Neural cell (in vitro differentiated cells): ENCODE results near the gene NUDT4. TPM values are rescaled to one million over a fixed set of nuclear protein-coding genes. Genes with fewer than 3 reads are reported as not detected.

Source experiments
- H2AFZ ChIP-seq: fragments of 200-600, 300-800 bp; sonication (generic), shearing (Covaris generic); 2 replicates; pipeline ENCODE4 v1.6.0; 2014; ENCODE audit warnings: low read depth, mild to moderate bottlenecking, antibody characterized with exemption, low read length, moderate library complexity
- H3F3A ChIP-seq: fragments of 200-600 bp; shearing (Covaris generic); 2 replicates; pipeline ENCODE4 v1.6.1; 2016; ENCODE audit warnings: mild to moderate bottlenecking, moderate library complexity, mixed read lengths, antibody characterized with exemption, low read length; ENCODE audit not compliant: insufficient read depth, poor library complexity, severe bottlenecking
- H3K27ac ChIP-seq: fragments of 200-600, 300-800 bp; sonication (generic), shearing (Covaris generic); 2 replicates; pipeline ENCODE4 v1.5.1; 2014; ENCODE audit warnings: mild to moderate bottlenecking, low read length, moderate library complexity
- H3K27me3 ChIP-seq: fragments of 300-800, 200-600 bp; sonication (generic), shearing (Covaris generic); 2 replicates; pipeline ENCODE4 v1.6.0; 2014; ENCODE audit warnings: mild to moderate bottlenecking, low read depth, low read length, moderate library complexity; ENCODE audit not compliant: insufficient read depth
- H3K36me3 ChIP-seq: fragments of 300-800, 200-600 bp; sonication (generic), shearing (Covaris generic); 2 replicates; pipeline ENCODE4 v1.5.1; 2014; ENCODE audit warnings: mild to moderate bottlenecking, antibody characterized with exemption, low read length, moderate library complexity; ENCODE audit not compliant: insufficient read depth
- H3K4me2 ChIP-seq: fragments of 300-800, 200-600 bp; sonication (generic), shearing (Covaris generic); 2 replicates; pipeline ENCODE4 v1.6.0; 2014; ENCODE audit warnings: mild to moderate bottlenecking, low read length
- H3K4me3 ChIP-seq: fragments of 300-800, 200-600 bp; sonication (generic), shearing (Covaris generic); 2 replicates; pipeline ENCODE4 v1.5.1; 2014; ENCODE audit warnings: mild to moderate bottlenecking, low read length, moderate library complexity
- H3K79me2 ChIP-seq: fragments of 200-600 bp; shearing (Covaris generic); replicated peaks from 2 replicates; pipeline ENCODE4 v1.6.0; 2014; ENCODE audit warnings: mild to moderate bottlenecking, low read length, moderate library complexity; ENCODE audit not compliant: insufficient read depth
- H3K9ac ChIP-seq: fragments of 300-800, 200-600 bp; sonication (generic), shearing (Covaris generic); 2 replicates; pipeline ENCODE4 v1.6.1; 2016; ENCODE audit warnings: mild to moderate bottlenecking, low read length, mixed read lengths
- H3K9me2 ChIP-seq: fragments of 200-600 bp; shearing (Covaris generic); 2 replicates; pipeline ENCODE4 v1.6.1; 2016; ENCODE audit warnings: mild to moderate bottlenecking, low read length, mixed read lengths; ENCODE audit not compliant: insufficient read depth
- H3K9me3 ChIP-seq: fragments of 200-600, 300-800 bp; sonication (generic), shearing (Covaris generic); 2 replicates; pipeline ENCODE4 v1.6.1; 2016; ENCODE audit warnings: mild to moderate bottlenecking, mixed run types, low read length, moderate library complexity, mixed read lengths
- H4K20me1 ChIP-seq: fragments of 200-600 bp; shearing (Covaris generic); 2 replicates; pipeline ENCODE4 v1.6.1; 2016; ENCODE audit warnings: mild to moderate bottlenecking, mixed run types; ENCODE audit not compliant: insufficient read depth
- EP300 ChIP-seq: fragments of 450-650 bp; conservative IDR thresholded peaks from 2 replicates; pipeline ENCODE4 v1.6.1; 2014; ENCODE audit warnings: antibody characterized with exemption, mild to moderate bottlenecking, moderate library complexity; ENCODE audit not compliant: poor library complexity, severe bottlenecking
- EZH2 ChIP-seq: fragments of 200-600, 300-800 bp; shearing (Covaris generic), sonication (generic); IDR thresholded peaks from 2 replicates; pipeline ENCODE4 v1.6.1; 2014; ENCODE audit warnings: antibody characterized with exemption, low read length, borderline replicate concordance, mild to moderate bottlenecking; ENCODE audit not compliant: insufficient read depth, poor library complexity, severe bottlenecking
- MXI1 ChIP-seq: fragments of 450-650 bp; conservative IDR thresholded peaks from 2 replicates; pipeline ENCODE4 v1.6.1; 2014; ENCODE audit warnings: antibody characterized with exemption, mild to moderate bottlenecking; ENCODE audit not compliant: poor library complexity, severe bottlenecking
- POLR2AphosphoS5 ChIP-seq: IDR thresholded peaks from 2 replicates; pipeline ENCODE4 v1.6.1; 2012
- RAD21 ChIP-seq: fragments of 450-650 bp; conservative IDR thresholded peaks from 2 replicates; pipeline ENCODE4 v1.6.1; 2014; ENCODE audit warnings: antibody characterized with exemption, mild to moderate bottlenecking, moderate library complexity
- SMC3 ChIP-seq: fragments of 450-650 bp; conservative IDR thresholded peaks from 2 replicates; pipeline ENCODE4 v1.6.1; 2014; ENCODE audit warnings: antibody characterized with exemption, mild to moderate bottlenecking, moderate library complexity; ENCODE audit not compliant: poor library complexity
- TAF1 ChIP-seq: IDR thresholded peaks from 2 replicates; pipeline ENCODE4 v1.6.1; 2012; ENCODE audit warnings: low read depth
- polyA plus RNA-seq: library from polyadenylated mRNA; depleted of rRNA; stranded (reverse); fragments of >200 nt; gene quantifications from 2 replicates; pipeline ENCODE4 v1.2.3, GENCODE V29; 2014
- TF ChIP-seq, protein P1 (sequence below): fragments of 450-650 bp; IDR thresholded peaks from 2 replicates; pipeline ENCODE4 v1.5.1; 2014; ENCODE audit warnings: antibody characterized with exemption, mild to moderate bottlenecking, moderate library complexity; ENCODE audit not compliant: poor library complexity, severe bottlenecking
- TF ChIP-seq, protein P2 (sequence below): IDR thresholded peaks from 2 replicates; pipeline ENCODE4 v1.6.1; 2012; ENCODE audit warnings: borderline replicate concordance

NUDT4 gene
- polyA plus RNA-seq, 1 donor from 2014 or later: 39.9 TPM

DNA sequence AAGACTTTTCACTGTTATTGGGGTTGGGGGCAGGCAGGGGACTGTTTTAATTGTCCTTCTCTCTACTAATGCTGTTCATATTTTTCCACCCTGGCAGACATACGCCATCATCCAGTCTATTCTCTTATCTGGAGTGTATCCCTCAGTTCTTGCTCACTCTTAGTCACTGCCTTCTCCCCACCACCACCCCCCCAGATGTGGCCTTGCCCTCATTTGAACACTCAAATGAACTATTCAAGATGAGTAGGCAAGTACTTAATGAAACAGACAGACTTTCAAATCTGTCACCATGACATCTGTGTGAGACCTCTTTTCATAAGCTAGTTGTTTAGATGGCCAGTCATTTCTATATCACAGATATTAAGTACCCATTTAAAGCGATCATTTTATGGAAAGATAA lies 10.1 kb downstream of the NUDT4 start:
- H4K20me1 ChIP-seq: no peaks in the 10 kb centered on the region
- no peak overlapping the region for H3K4me2 ChIP-seq
- no peaks in the 10 kb centered on the region for H3K36me3 ChIP-seq

DNA sequence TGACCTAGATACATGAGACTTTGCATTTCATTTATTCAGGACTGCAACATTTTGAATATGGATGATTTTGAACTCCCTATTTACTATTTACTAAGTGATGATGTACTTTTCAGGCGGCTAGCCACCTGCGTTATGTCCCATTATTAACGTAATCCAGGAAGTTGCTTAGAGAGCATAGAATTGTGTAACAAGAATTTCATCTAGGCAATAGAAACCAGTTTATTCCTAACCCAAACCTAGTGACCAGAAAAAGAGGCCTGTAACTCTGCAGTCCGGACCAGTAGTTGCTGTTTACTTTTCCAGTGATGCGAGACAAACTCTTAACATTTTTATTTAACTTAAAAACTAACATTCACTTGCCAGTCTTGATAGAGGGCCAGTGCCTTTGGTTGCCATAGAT lies 12.3 kb downstream of the NUDT4 start:
- H4K20me1 ChIP-seq: no peaks in the 10 kb centered on the region
- peaks cover 58% of the 10 kb centered on the region for H3K79me2 ChIP-seq
- no peak overlapping the region for H3K27ac ChIP-seq
- no peak overlapping the region for H3K9ac ChIP-seq
- H3K9me3 ChIP-seq: no peaks in the 10 kb centered on the region
- no peak overlapping the region for H3K4me3 ChIP-seq
- H3F3A ChIP-seq: no peaks in the 10 kb centered on the region
- no peaks in the 10 kb centered on the region for H3K27me3 ChIP-seq
- no peak overlapping the region for H3K4me2 ChIP-seq
- no peaks in the 10 kb centered on the region for H3K9me2 ChIP-seq
- no peak overlapping the region for H2AFZ ChIP-seq
- H3K36me3 ChIP-seq: no peaks in the 10 kb centered on the region
- TF ChIP-seq RAD21: no peak
- TF ChIP-seq EP300: no peak
- TF ChIP-seq, protein P1, sequence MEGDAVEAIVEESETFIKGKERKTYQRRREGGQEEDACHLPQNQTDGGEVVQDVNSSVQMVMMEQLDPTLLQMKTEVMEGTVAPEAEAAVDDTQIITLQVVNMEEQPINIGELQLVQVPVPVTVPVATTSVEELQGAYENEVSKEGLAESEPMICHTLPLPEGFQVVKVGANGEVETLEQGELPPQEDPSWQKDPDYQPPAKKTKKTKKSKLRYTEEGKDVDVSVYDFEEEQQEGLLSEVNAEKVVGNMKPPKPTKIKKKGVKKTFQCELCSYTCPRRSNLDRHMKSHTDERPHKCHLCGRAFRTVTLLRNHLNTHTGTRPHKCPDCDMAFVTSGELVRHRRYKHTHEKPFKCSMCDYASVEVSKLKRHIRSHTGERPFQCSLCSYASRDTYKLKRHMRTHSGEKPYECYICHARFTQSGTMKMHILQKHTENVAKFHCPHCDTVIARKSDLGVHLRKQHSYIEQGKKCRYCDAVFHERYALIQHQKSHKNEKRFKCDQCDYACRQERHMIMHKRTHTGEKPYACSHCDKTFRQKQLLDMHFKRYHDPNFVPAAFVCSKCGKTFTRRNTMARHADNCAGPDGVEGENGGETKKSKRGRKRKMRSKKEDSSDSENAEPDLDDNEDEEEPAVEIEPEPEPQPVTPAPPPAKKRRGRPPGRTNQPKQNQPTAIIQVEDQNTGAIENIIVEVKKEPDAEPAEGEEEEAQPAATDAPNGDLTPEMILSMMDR: no peak
- no peak for TF ChIP-seq TAF1
- no peak for TF ChIP-seq MXI1
- TF ChIP-seq EZH2: no peak
- no peak for TF ChIP-seq POLR2AphosphoS5

More for the DNA sequence above, 10.1 kb downstream of the NUDT4 start:
- Histone ChIP-seq H3K9ac (no peak overlapping the region), H3K9me3 (no peaks in the 10 kb centered on the region), H3K9me2 (no peaks in the 10 kb centered on the region), H3K4me3 (no peak overlapping the region), H3F3A (no peaks in the 10 kb centered on the region), H3K27me3 (no peaks in the 10 kb centered on the region), H3K27ac (no peak overlapping the region), H2AFZ (no peak overlapping the region), H3K79me2 (peaks cover 71% of the 10 kb centered on the region)
- TF ChIP-seq EP300 (no peak), POLR2AphosphoS5 (no peak), MXI1 (no peak), TAF1 (no peak), SMC3 (no peak), EZH2 (no peak), RAD21 (no peak)
- TF ChIP-seq, protein P1: no peak
- TF ChIP-seq, protein P2, sequence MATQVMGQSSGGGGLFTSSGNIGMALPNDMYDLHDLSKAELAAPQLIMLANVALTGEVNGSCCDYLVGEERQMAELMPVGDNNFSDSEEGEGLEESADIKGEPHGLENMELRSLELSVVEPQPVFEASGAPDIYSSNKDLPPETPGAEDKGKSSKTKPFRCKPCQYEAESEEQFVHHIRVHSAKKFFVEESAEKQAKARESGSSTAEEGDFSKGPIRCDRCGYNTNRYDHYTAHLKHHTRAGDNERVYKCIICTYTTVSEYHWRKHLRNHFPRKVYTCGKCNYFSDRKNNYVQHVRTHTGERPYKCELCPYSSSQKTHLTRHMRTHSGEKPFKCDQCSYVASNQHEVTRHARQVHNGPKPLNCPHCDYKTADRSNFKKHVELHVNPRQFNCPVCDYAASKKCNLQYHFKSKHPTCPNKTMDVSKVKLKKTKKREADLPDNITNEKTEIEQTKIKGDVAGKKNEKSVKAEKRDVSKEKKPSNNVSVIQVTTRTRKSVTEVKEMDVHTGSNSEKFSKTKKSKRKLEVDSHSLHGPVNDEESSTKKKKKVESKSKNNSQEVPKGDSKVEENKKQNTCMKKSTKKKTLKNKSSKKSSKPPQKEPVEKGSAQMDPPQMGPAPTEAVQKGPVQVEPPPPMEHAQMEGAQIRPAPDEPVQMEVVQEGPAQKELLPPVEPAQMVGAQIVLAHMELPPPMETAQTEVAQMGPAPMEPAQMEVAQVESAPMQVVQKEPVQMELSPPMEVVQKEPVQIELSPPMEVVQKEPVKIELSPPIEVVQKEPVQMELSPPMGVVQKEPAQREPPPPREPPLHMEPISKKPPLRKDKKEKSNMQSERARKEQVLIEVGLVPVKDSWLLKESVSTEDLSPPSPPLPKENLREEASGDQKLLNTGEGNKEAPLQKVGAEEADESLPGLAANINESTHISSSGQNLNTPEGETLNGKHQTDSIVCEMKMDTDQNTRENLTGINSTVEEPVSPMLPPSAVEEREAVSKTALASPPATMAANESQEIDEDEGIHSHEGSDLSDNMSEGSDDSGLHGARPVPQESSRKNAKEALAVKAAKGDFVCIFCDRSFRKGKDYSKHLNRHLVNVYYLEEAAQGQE: no peak
